Thyroid gland (tissue), 4 donors: ENCODE measurements around the gene MSH5. TPM values are rescaled to one million over a fixed set of nuclear protein-coding genes. Genes with fewer than 3 reads are reported as not detected.

ENCODE experiments used
- DNase-seq, 2 donors: peaks; one replicate each; pipeline ENCODE4 v3.0.0-alpha.2; 2019
- H3K27ac ChIP-seq, 3 donors: fragments of 200-600 bp; sonication (generic); 1 replicate in 2 of 3; 2 replicates in 1 of 3; pipeline ENCODE4 v1.5.1; 2016 to 2019; ENCODE audit warnings: mild to moderate bottlenecking in 1 of 3, moderate library complexity in 1 of 3
- H3K27me3 ChIP-seq: fragments of 200-600 bp; sonication (generic); one replicate; pipeline ENCODE4 v1.5.1; 2019
- H3K36me3 ChIP-seq, 2 donors: fragments of 200-600 bp; sonication (generic); one replicate each; pipeline ENCODE4 v1.5.1; 2016 to 2019
- H3K4me1 ChIP-seq, 2 donors: fragments of 200-600 bp; sonication (generic); one replicate each; pipeline ENCODE4 v1.5.1; 2017 to 2019
- H3K4me3 ChIP-seq, 3 donors: fragments of 200-600 bp; sonication (generic); replicated peaks in 1 of 3; 1 replicate in 2 of 3; 2 replicates in 1 of 3; pipeline ENCODE4 v1.5.1; 2016; ENCODE audit warnings: mild to moderate bottlenecking in 1 of 3
- H3K9me3 ChIP-seq: fragments of 200-600 bp; sonication (generic); one replicate; pipeline ENCODE4 v1.5.1; 2017
- POLR2A ChIP-seq, 2 donors: fragments of 450-650 bp; IDR thresholded peaks; one replicate each; pipeline ENCODE4 v1.6.1; 2017; ENCODE audit warnings: antibody characterized with exemption in 2 of 2, mild to moderate bottlenecking in 2 of 2, moderate library complexity in 1 of 2
- WGBS, 2 donors: methylation state at CpG; one replicate each; pipeline ENCODE4 v1.1.5; 2017; 5-methylcytosine and 5-hydroxymethylcytosine counted together
- intact Hi-C: fragments of 100-400 bp; cut with DNase I; formaldehyde crosslinking; loops from one replicate; pipeline ENCODE4 v1.15.1; 2023
- total RNA-seq, 4 donors: library from RNA; depleted of rRNA; stranded (reverse); fragments of >200 nt; gene quantifications; one replicate each; pipeline ENCODE4 v1.2.3, GENCODE V29; 2016
- TF ChIP-seq, protein P1 (sequence below), 6 experiments: fragments of 200-600 bp in 3 of 6; fragments of 450-650 bp in 3 of 6; sonication (generic) in 3 of 6; IDR thresholded peaks; one replicate each; pipeline ENCODE4 v1.5.1; 2016 to 2019; ENCODE audit warnings: antibody characterized with exemption in 6 of 6, mild to moderate bottlenecking in 2 of 6, inconsistent platforms in 1 of 6, moderate library complexity in 1 of 6

The MSH5 gene
- total RNA-seq, 4 donors from 2014 or later = 5.6 to 11.2 (median 7.2) TPM

- peaks cover 20 to 21% of the 10 kb centered on the region in 2 donors for H3K4me1 ChIP-seq
- no peaks in the 10 kb centered on the region for H3K9me3 ChIP-seq
- H3K4me3 ChIP-seq = peak overlapping the region; percentile 33 to 90 (median 75)
- intact Hi-C loops = loop anchor here (5.0 kb wide), 1 partner anchor 35 kb away; the partner anchor contains the start of gene CLIC1
- DNase-seq = no peak
- H3K27me3 ChIP-seq = no peaks in the 10 kb centered on the region
- 30 to 33% methylated on average over 7 of the region's 7 CpGs for WGBS, 2 donors
- peaks cover 0 to 4% of the 10 kb centered on the region in 2 donors for H3K36me3 ChIP-seq
- peak overlapping the region; percentile 5 to 99 (median 96) for H3K27ac ChIP-seq
- TF ChIP-seq, protein P1, sequence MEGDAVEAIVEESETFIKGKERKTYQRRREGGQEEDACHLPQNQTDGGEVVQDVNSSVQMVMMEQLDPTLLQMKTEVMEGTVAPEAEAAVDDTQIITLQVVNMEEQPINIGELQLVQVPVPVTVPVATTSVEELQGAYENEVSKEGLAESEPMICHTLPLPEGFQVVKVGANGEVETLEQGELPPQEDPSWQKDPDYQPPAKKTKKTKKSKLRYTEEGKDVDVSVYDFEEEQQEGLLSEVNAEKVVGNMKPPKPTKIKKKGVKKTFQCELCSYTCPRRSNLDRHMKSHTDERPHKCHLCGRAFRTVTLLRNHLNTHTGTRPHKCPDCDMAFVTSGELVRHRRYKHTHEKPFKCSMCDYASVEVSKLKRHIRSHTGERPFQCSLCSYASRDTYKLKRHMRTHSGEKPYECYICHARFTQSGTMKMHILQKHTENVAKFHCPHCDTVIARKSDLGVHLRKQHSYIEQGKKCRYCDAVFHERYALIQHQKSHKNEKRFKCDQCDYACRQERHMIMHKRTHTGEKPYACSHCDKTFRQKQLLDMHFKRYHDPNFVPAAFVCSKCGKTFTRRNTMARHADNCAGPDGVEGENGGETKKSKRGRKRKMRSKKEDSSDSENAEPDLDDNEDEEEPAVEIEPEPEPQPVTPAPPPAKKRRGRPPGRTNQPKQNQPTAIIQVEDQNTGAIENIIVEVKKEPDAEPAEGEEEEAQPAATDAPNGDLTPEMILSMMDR (IDR thresholded peaks at IDR 0.05) = no peak
- no peak for TF ChIP-seq POLR2A (IDR thresholded peaks at IDR 0.05)
These were observed 38.0 kb upstream of the MSH5 start for GRCh38 chr6:31701666-31702404.

- intact Hi-C loops = loop anchor here (5.0 kb wide), 1 partner anchor 35 kb away; the partner anchor contains the start of gene CLIC1
- peaks cover 20 to 21% of the 10 kb centered on the region in 2 donors for H3K4me1 ChIP-seq
- H3K27me3 ChIP-seq = no peaks in the 10 kb centered on the region
- H3K36me3 ChIP-seq = peaks cover 0 to 4% of the 10 kb centered on the region in 2 donors
- H3K9me3 ChIP-seq = no peaks in the 10 kb centered on the region
- H3K4me3 ChIP-seq = peak overlapping the region; percentile 33 to 90 (median 75)
- WGBS, 2 donors = 0 to 1% methylated on average over 10 of the region's 10 CpGs
- DNase-seq = no peak
- TF ChIP-seq, protein P1 (IDR thresholded peaks at IDR 0.05) = no peak
- no peak for TF ChIP-seq POLR2A (IDR thresholded peaks at IDR 0.05)
- H3K27ac ChIP-seq = peak overlapping the region; percentile 95 to 99 (median 96)
These were observed 37.4 kb upstream of the MSH5 start for GRCh38 chr6:31702405-31702818.

DNA sequence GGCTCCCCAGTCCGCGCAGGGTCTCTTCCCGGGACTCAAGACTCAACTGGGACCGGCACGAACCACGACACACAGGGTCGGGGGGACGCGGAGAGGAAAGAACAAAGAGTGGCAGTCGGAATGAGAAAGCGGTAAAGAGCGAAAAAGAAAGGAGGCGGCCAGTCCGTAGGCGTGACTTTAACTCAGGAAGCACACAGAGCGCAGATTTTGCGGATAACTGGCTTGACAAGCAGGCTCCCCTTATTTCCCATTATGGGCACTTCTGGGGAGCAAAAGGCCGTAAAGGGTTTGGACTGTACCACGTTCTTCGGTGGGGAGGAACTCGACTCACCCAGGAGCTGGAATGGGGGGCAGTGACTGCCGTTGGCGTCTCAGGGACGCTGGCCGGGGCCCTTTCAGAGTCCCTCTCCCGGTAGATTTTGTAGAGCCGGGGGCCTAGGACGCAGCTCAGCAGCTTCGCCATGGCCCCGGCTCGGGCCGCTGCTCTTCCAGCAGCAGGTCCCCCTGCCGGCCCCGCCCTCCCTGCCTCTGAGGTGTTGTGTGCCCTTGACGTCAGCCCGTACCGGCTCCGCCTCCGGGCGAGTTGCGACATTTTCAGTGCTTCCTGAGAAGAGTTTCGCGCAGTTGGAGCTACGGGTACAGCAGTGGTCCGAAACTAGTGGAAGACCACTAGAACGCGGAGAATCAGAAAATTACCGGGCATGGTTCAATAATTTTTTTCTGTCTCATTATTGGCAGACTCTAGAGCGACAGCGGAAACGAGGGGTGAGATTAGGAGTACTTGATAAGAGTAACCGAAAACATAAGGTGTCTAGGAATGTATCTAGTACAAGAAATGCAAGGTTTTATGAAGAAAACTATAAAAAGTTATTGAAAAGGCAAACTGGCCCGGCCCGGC, 36.7 kb upstream of the MSH5 start, which contains the start of gene ABHD16A:
ABHD16A (minus strand) TSS at position 506 of the 898 bp plus-strand sequence; CDS start at position 463, 43 bp downstream.
- peak; percentile 100 for DNase-seq
- H3K4me3 ChIP-seq = peak within 1 kb of the TSS; percentile 33 to 90 (median 75)
- TF ChIP-seq, protein P1 (IDR thresholded peaks at IDR 0.05) = no peak
- peak; percentile 82 to 97 for TF ChIP-seq POLR2A (IDR thresholded peaks at IDR 0.05)
- H3K4me1 ChIP-seq = peaks cover 20 to 21% of the 10 kb centered on the region in 2 donors
- intact Hi-C loops = loop anchor here (5.0 kb wide), 1 partner anchor 34 kb away; the partner anchor contains the start of gene CLIC1
- WGBS, 2 donors = 1% methylated on average over 46 to 51 of the region's 54 CpGs
- H3K27me3 ChIP-seq = no peaks in the 10 kb centered on the region
- peaks cover 0 to 4% of the 10 kb centered on the region in 2 donors for H3K36me3 ChIP-seq
- peak within 1 kb of the TSS; percentile 95 to 99 (median 96) for H3K27ac ChIP-seq
- no peaks in the 10 kb centered on the region for H3K9me3 ChIP-seq

GRCh38 chr6:31705931-31706330, 33.9 kb upstream of the MSH5 start:
- WGBS, 2 donors = 93% methylated on average over 6 of the region's 6 CpGs
- intact Hi-C loops = no loop called here
- TF ChIP-seq POLR2A (IDR thresholded peaks at IDR 0.05) = no peak
- TF ChIP-seq, protein P1 (IDR thresholded peaks at IDR 0.05) = no peak
- H3K4me3 ChIP-seq = no peak overlapping the region
- no peaks in the 10 kb centered on the region for H3K9me3 ChIP-seq
- no peak overlapping the region for H3K27ac ChIP-seq
- DNase-seq = no peak
- no peaks in the 10 kb centered on the region for H3K27me3 ChIP-seq
- H3K36me3 ChIP-seq = no peaks in the 10 kb centered on the region
- H3K4me1 ChIP-seq = peaks cover 17 to 23% of the 10 kb centered on the region in 2 donors
